LoVo (cell line): ENCODE data around the gene ZNF607.
"Not testable (repeated sequence)": the region's sequence is repeated elsewhere in the genome, so short reads cannot be mapped to it uniquely, and the experiment has no call there.

Experiments used
- DNase-seq: peaks from one replicate; pipeline ENCODE4 v3.0.0-alpha.2; 2016; ENCODE audit warnings: low spot score

Gene ZNF607

GRCh38 chr19:37719111-37719926 lies at the start of gene ZNF607:
Gene ZNF607 (minus strand): TSS chr19:37719761. CDS start chr19:37711618, 8,143 bp downstream.
- no peak for DNase-seq

GRCh38 chr19:37763488-37763887 lies 43.9 kb upstream of the ZNF607 start:
- DNase-seq, result no peak

- DNase-seq, result not testable (repeated sequence)
Measured at GRCh38 chr19:37757683-37758082, 38.1 kb upstream of the ZNF607 start.

GRCh38 chr19:37738371-37738770 lies 18.8 kb upstream of the ZNF607 start:
- DNase-seq, result no peak

- DNase-seq, result no peak
Measured at GRCh38 chr19:37725181-37725580, 5.6 kb upstream of the ZNF607 start.

- no peak for DNase-seq
Measured at GRCh38 chr19:37719927-37720265, 335 bp upstream of the ZNF607 start.

GRCh38 chr19:37718304-37718703 lies 1.3 kb downstream of the ZNF607 start:
- DNase-seq, result no peak

- DNase-seq, result no peak
Measured at GRCh38 chr19:37716140-37716539, 3.4 kb downstream of the ZNF607 start.

- no peak for DNase-seq
Measured at GRCh38 chr19:37706052-37706605, 13.4 kb downstream of the ZNF607 start.

GRCh38 chr19:37699057-37699456 lies 20.5 kb downstream of the ZNF607 start:
- no peak for DNase-seq

GRCh38 chr19:37698216-37698615 lies 21.3 kb downstream of the ZNF607 start:
- DNase-seq, result no peak

GRCh38 chr19:37695144-37695899 lies 24.2 kb downstream of the ZNF607 start:
- no peak for DNase-seq

GRCh38 chr19:37692956-37693620 lies 26.5 kb downstream of the ZNF607 start:
- no peak for DNase-seq

GRCh38 chr19:37691881-37692504 lies 27.6 kb downstream of the ZNF607 start:
- no peak for DNase-seq

- no peak for DNase-seq
Measured at GRCh38 chr19:37683520-37683919, 36.0 kb downstream of the ZNF607 start.

GRCh38 chr19:37669450-37669914 lies 50.1 kb downstream of the ZNF607 start:
- DNase-seq, result no peak

GRCh38 chr19:37657157-37657556 lies 62.4 kb downstream of the ZNF607 start:
- DNase-seq, result not testable (repeated sequence)

- DNase-seq, result no peak
Measured at GRCh38 chr19:37655689-37656371, 63.7 kb downstream of the ZNF607 start.

- no peak for DNase-seq
Measured at GRCh38 chr19:37655301-37655688, 64.3 kb downstream of the ZNF607 start, which contains the start of gene ZFP30. Gene ZFP30 (minus strand): TSS chr19:37655465. CDS start chr19:37647822, 7,643 bp downstream.

- no peak for DNase-seq
Measured at GRCh38 chr19:37654629-37655300, 64.8 kb downstream of the ZNF607 start.

GRCh38 chr19:37654118-37654517 lies 65.4 kb downstream of the ZNF607 start:
- DNase-seq, result no peak
